Fibroblast of pulmonary artery (primary cell): ENCODE data around the gene PBX4.

ENCODE experiments used
- DNase-seq: peaks from one replicate; pipeline ENCODE4 v3.0.0-alpha.2; 2010; ENCODE audit warnings: low read depth
- H3K4me3 ChIP-seq: replicated peaks from 2 replicates; pipeline ENCODE4 v1.5.1; 2011; ENCODE audit warnings: low read depth, mild to moderate bottlenecking, control low read depth, low read length, moderate library complexity
- CTCF ChIP-seq: IDR thresholded peaks from 2 replicates; pipeline ENCODE4 v1.5.1; 2011; ENCODE audit warnings: mild to moderate bottlenecking, control low read depth, low read length, inconsistent platforms; ENCODE audit errors: missing control alignments

Gene PBX4

GRCh38 chr19:19624032-19624570 is 5.6 kb upstream of the PBX4 start:
- DNase-seq: no peak
- TF ChIP-seq CTCF: no peak
- no peak overlapping the region for H3K4me3 ChIP-seq

- no peak for DNase-seq
These were observed 4.9 kb upstream of the PBX4 start for GRCh38 chr19:19623383-19623782.

GRCh38 chr19:19619849-19620210 is 1.3 kb upstream of the PBX4 start:
- DNase-seq: no peak
- H3K4me3 ChIP-seq: no peak overlapping the region
- no peak for TF ChIP-seq CTCF

More at GRCh38 chr19:19623383-19623782, 4.9 kb upstream of the PBX4 start:
- TF ChIP-seq CTCF: no peak
- H3K4me3 ChIP-seq: no peak overlapping the region

GRCh38 chr19:19619181-19619848 is 828 bp upstream of the PBX4 start:
- no peak overlapping the region for H3K4me3 ChIP-seq
- DNase-seq: no peak
- TF ChIP-seq CTCF: no peak

GRCh38 chr19:19615086-19615485 is 3.4 kb downstream of the PBX4 start:
- no peak overlapping the region for H3K4me3 ChIP-seq
- TF ChIP-seq CTCF: no peak
- no peak for DNase-seq

GRCh38 chr19:19613506-19613905 is 5.0 kb downstream of the PBX4 start:
- no peak for DNase-seq
- TF ChIP-seq CTCF: no peak
- no peak overlapping the region for H3K4me3 ChIP-seq
